OCI-LY3 (cell line): Measurements from ENCODE around the gene RBM33.

Experiments
- H2AFZ ChIP-seq: fragments of 200-600, 300-600 bp; shearing (Covaris generic); 2 replicates; pipeline ENCODE4 v1.6.0; 2014; ENCODE audit warnings: antibody characterized with exemption, low read depth, low read length
- H3K27ac ChIP-seq: fragments of 200-600, 300-600 bp; sonication (generic); 2 replicates; pipeline ENCODE4 v1.5.1; 2014; ENCODE audit warnings: mild to moderate bottlenecking, low read length, moderate library complexity, mixed read lengths
- H3K27me3 ChIP-seq: fragments of 200-600, 300-600 bp; sonication (generic); 2 replicates; pipeline ENCODE4 v1.6.1; 2014; ENCODE audit warnings: low read depth, low read length, mixed read lengths
- H3K36me3 ChIP-seq: fragments of 200-600, 300-600 bp; sonication (generic); replicated peaks from 2 replicates; pipeline ENCODE3; 2014; ENCODE audit warnings: low read depth, low read length, mixed read lengths
- H3K4me1 ChIP-seq: fragments of 300-600, 200-600 bp; sonication (generic); 2 replicates; pipeline ENCODE4 v1.6.1; 2014; ENCODE audit warnings: low read length, mixed read lengths
- H3K4me2 ChIP-seq: fragments of 200-600, 300-600 bp; sonication (generic); 2 replicates; pipeline ENCODE4 v1.6.1; 2014; ENCODE audit warnings: low read length, mixed read lengths
- H3K4me3 ChIP-seq: fragments of 300-600, 200-600 bp; sonication (generic); 2 replicates; pipeline ENCODE4 v1.5.1; 2014; ENCODE audit warnings: antibody characterized with exemption, mild to moderate bottlenecking, low read length, moderate library complexity
- H3K79me2 ChIP-seq: fragments of 300-600, 200-600 bp; shearing (Covaris generic); 2 replicates; pipeline ENCODE4 v1.6.1; 2014; ENCODE audit warnings: mild to moderate bottlenecking, low read length, mixed read lengths
- H3K9ac ChIP-seq: fragments of 300-600, 200-600 bp; shearing (Covaris generic); 2 replicates; pipeline ENCODE4 v1.6.0; 2014; ENCODE audit warnings: mild to moderate bottlenecking, low read length, moderate library complexity
- H3K9me3 ChIP-seq: fragments of 200-600, 300-600 bp; shearing (Covaris generic); 2 replicates; pipeline ENCODE4 v1.6.1; 2014; ENCODE audit warnings: low read length, mixed read lengths; ENCODE audit not compliant: insufficient read depth
- H4K20me1 ChIP-seq: fragments of 200-600, 300-600 bp; sonication (generic); 2 replicates; pipeline ENCODE4 v1.6.1; 2016; ENCODE audit warnings: low read length, mixed read lengths; ENCODE audit not compliant: insufficient read depth
- EZH2phosphoT487 ChIP-seq: fragments of 200-600 bp; shearing (Covaris generic); IDR thresholded peaks from 2 replicates; pipeline ENCODE4 v1.6.1; 2018; ENCODE audit warnings: antibody characterized with exemption, mixed run types, low read depth
- TF ChIP-seq, protein P1 (sequence below): fragments of 200-600, 300-600 bp; sonication (generic); IDR thresholded peaks from 2 replicates; pipeline ENCODE4 v1.5.1; 2014; ENCODE audit warnings: antibody characterized with exemption, low read length, low read depth

RBM33 gene

DNA sequence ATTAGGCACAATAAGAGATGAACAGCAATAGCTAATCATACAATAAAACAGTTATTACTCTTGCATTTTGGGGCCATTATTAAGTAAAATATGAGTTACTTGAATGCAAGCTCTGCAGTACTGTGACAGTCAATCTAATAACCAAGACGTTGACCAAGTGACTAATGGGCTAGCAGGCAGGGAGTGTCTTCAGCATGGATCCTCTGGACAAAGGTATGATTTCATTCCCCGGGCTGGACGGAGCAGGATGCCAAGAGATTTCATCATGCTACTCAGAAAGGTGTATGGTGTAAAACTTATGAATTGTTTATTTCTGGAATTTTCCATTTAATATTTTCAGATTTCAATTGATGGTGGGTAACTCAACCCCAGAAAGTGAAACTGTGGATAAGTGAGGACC is 86.9 kb downstream of the RBM33 start:
- Histone ChIP-seq H3K4me2 (no peak overlapping the region), H3K27me3 (no peaks in the 10 kb centered on the region), H3K4me3 (no peak overlapping the region), H3K79me2 (no peaks in the 10 kb centered on the region), H3K9ac (no peak overlapping the region), H2AFZ (no peak overlapping the region), H3K36me3 (peaks cover 17% of the 10 kb centered on the region), H4K20me1 (peaks cover 39% of the 10 kb centered on the region), H3K4me1 (peaks cover 9% of the 10 kb centered on the region), H3K9me3 (no peaks in the 10 kb centered on the region), H3K27ac (no peak overlapping the region)
- TF ChIP-seq EZH2phosphoT487 = no peak
- TF ChIP-seq, protein P1, sequence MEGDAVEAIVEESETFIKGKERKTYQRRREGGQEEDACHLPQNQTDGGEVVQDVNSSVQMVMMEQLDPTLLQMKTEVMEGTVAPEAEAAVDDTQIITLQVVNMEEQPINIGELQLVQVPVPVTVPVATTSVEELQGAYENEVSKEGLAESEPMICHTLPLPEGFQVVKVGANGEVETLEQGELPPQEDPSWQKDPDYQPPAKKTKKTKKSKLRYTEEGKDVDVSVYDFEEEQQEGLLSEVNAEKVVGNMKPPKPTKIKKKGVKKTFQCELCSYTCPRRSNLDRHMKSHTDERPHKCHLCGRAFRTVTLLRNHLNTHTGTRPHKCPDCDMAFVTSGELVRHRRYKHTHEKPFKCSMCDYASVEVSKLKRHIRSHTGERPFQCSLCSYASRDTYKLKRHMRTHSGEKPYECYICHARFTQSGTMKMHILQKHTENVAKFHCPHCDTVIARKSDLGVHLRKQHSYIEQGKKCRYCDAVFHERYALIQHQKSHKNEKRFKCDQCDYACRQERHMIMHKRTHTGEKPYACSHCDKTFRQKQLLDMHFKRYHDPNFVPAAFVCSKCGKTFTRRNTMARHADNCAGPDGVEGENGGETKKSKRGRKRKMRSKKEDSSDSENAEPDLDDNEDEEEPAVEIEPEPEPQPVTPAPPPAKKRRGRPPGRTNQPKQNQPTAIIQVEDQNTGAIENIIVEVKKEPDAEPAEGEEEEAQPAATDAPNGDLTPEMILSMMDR = no peak

GRCh38 chr7:155731871-155732270 is 87.4 kb downstream of the RBM33 start:
- H3K79me2 ChIP-seq = peaks cover 4% of the 10 kb centered on the region
- H3K4me1 ChIP-seq = peaks cover 13% of the 10 kb centered on the region
- TF ChIP-seq EZH2phosphoT487 = no peak
- TF ChIP-seq, protein P1 = no peak
- H3K4me2 ChIP-seq = no peak overlapping the region
- no peaks in the 10 kb centered on the region for H3K9me3 ChIP-seq
- H3K27me3 ChIP-seq = no peaks in the 10 kb centered on the region
- H4K20me1 ChIP-seq = peaks cover 39% of the 10 kb centered on the region
- no peak overlapping the region for H3K4me3 ChIP-seq
- no peak overlapping the region for H3K27ac ChIP-seq
- H2AFZ ChIP-seq = no peak overlapping the region
- no peak overlapping the region for H3K9ac ChIP-seq
- H3K36me3 ChIP-seq = peaks cover 17% of the 10 kb centered on the region

DNA sequence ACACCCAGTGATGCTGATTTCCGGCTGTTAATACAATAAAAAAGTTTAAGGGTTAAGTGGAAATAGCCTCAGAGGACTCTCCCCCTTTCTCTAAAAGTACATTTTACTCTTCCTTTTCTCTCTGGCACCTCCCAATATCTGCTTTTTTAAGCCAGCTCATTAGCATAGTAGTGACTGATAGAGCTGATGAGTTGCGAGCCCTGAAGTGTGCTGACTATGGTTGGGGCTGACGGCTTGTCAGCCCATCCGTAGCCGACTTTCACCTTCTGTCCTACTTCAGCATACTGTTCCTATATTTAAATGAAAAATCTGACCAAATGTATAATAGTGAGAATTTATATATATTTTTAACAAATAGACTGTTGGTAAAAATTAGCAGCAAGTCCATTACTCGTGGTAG is 87.8 kb downstream of the RBM33 start:
- H3K4me3 ChIP-seq = no peak overlapping the region
- H2AFZ ChIP-seq = no peak overlapping the region
- H3K27ac ChIP-seq = no peak overlapping the region
- H3K4me2 ChIP-seq = no peak overlapping the region
- H3K4me1 ChIP-seq = peaks cover 14% of the 10 kb centered on the region
- peaks cover 15% of the 10 kb centered on the region for H3K36me3 ChIP-seq
- H4K20me1 ChIP-seq = peaks cover 40% of the 10 kb centered on the region
- TF ChIP-seq EZH2phosphoT487 = no peak
- TF ChIP-seq, protein P1 = no peak
- H3K27me3 ChIP-seq = no peaks in the 10 kb centered on the region
- H3K9ac ChIP-seq = no peak overlapping the region
- peaks cover 7% of the 10 kb centered on the region for H3K79me2 ChIP-seq
- H3K9me3 ChIP-seq = no peaks in the 10 kb centered on the region

DNA sequence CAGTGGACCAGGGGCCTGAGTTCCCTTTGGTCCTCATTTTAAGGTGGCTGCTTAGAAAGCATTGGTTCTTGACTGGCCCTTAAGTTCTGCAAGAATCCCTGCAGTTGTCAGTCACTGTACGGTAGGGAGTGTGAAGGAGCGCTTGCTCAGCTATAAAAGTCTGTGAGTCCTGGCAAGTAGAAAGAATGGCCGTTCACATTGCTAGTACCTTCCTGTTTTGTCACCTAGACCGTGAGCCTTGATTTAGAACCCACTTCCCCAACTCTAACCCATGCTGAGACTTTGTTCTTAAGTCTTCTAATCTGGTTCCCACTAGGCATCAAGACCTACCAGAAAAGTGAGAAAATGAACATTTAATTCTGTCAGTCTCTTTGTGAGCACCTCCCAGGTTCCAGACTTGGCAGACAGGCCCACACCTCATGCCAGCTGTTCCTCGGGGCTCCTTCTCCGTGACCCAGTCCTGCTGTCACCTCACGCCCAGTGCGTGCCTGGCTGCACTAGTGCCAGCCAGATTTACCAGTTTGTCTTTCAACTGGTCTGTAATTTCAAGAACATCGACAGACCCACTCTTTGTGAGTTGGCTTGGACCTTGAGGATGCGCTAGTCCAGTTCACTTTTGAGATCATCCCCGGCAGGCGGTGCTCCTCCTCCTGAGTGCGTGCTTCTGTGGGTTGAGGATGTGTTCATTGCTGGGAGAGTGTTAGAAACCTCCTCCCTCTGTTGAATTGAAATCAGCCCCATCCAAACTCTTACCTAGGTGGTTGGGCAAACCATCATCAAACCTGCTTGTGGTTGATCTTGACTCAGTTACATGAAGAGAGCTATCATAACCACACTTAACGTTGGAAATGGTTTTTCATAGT is 89.4 kb downstream of the RBM33 start:
- no peak overlapping the region for H3K27ac ChIP-seq
- H3K9ac ChIP-seq = no peak overlapping the region
- TF ChIP-seq, protein P1 = no peak
- no peak for TF ChIP-seq EZH2phosphoT487
- H3K27me3 ChIP-seq = no peaks in the 10 kb centered on the region
- peaks cover 16% of the 10 kb centered on the region for H3K36me3 ChIP-seq
- peaks cover 22% of the 10 kb centered on the region for H3K4me1 ChIP-seq
- H4K20me1 ChIP-seq = peaks cover 40% of the 10 kb centered on the region
- H3K9me3 ChIP-seq = no peaks in the 10 kb centered on the region
- no peak overlapping the region for H3K4me2 ChIP-seq
- no peak overlapping the region for H3K4me3 ChIP-seq
- no peak overlapping the region for H2AFZ ChIP-seq
- peaks cover 7% of the 10 kb centered on the region for H3K79me2 ChIP-seq
